Measurements from ENCODE around the gene NSG1. TPM values are rescaled to one million over a fixed set of nuclear protein-coding genes. Genes with fewer than 3 reads are reported as not detected.

Gene NSG1
- total and polyA plus RNA-seq, 2 of the 13 experiments (the other 11 are each of a cell fraction or from before 2014, with no cell fraction given): not detected

- CTCF ChIA-PET (ENCODE audit: low intra/inter-chr PET ratio, low total read pairs): no interaction called here
- Histone ChIP-seq H3K9me3 (ENCODE audit: low read length) (no peaks in the 10 kb centered on the region), H3K27ac (ENCODE audit: extremely low read length, insufficient read depth, low read length) (no peak overlapping the region), H4K20me1 (ENCODE audit: insufficient read depth, low read length) (no peaks in the 10 kb centered on the region), H3K4me3 (replicated peaks in 1 of 3; ENCODE audit: insufficient read depth in 1 of 3, low read depth in 2 of 3, low read length in 3 of 3) (peak overlapping the region in 1 of 3 experiments; percentile 55; a peak in 1 of 6 replicates), H3K27me3 (ENCODE audit: control insufficient read depth in 1 of 2, insufficient read depth in 2 of 2, low read length in 2 of 2) (peaks cover 3 to 72% of the 10 kb centered on the region in 2 experiments; a peak in 4 of 5 replicates), H3K79me2 (ENCODE audit: insufficient read depth, low read length) (no peaks in the 10 kb centered on the region), H3K4me1 (ENCODE audit: insufficient read depth, low read length) (peaks cover 11% of the 10 kb centered on the region; the same call in 1 of the 2 replicates), H3K36me3 (replicated peaks in 1 of 2; ENCODE audit: control insufficient read depth in 1 of 2, insufficient read depth in 2 of 2, low read length in 2 of 2) (no peaks in the 10 kb centered on the region), H3K9ac (ENCODE audit: insufficient read depth, low read depth, low read length) (no peak overlapping the region), H3K4me2 (ENCODE audit: low read depth, low read length) (peak overlapping the region; percentile 52), H2AFZ (ENCODE audit: low read length) (no peak overlapping the region)
- ATAC-seq (peak; percentile 84), DNase-seq (ENCODE audit: low spot score) (peak; percentile 7), FAIRE-seq (no peak)
- intact Hi-C loops (cut with micrococcal nuclease; ENCODE audit: unreplicated experiment): no loop called here
- in situ Hi-C loops (cut with HindIII; ENCODE audit: extremely low pct_ligation_motif_present, low pct_unique_long_range_greater_than_20kb): no loop called here
- POLR2A ChIA-PET: no interaction called here
- 10% methylated on average over 6 of the region's 26 CpGs for WGBS (ENCODE audit: low lambda C conversion rate)
- BruUV-seq (replicated peaks): no TSS peak
- TF ChIP-seq GABPB1 (CRISPR knock-in tag; IDR thresholded peaks at IDR 0.05) (0 out of 2 replicates have a peak, but pooled peaks have one; percentile 27), RFX5 (IDR thresholded peaks at IDR 0.05; ENCODE audit: low read depth, low read length) (peak; percentile 93), SUZ12 (IDR thresholded peaks at IDR 0.05; ENCODE audit: low read depth, low read length) (no peak), ZNF142 (CRISPR knock-in tag; IDR thresholded peaks at IDR 0.05) (no peak), GABPA (IDR thresholded peaks at IDR 0.05; ENCODE audit: low read depth, low read length) (no peak), GABPA (CRISPR knock-in tag; IDR thresholded peaks at IDR 0.05; ENCODE audit: low read depth) (peak; percentile 65; the same call in 1 of the 2 replicates), ZKSCAN5 (CRISPR knock-in tag; IDR thresholded peaks at IDR 0.05) (no peak), SP140L (CRISPR knock-in tag; IDR thresholded peaks at IDR 0.05; ENCODE audit: borderline replicate concordance) (no peak), SOX6 (IDR thresholded peaks at IDR 0.05) (no peak), SOX6 (CRISPR knock-in tag; IDR thresholded peaks at IDR 0.05) (no peak), CREB1 (IDR thresholded peaks at IDR 0.05) (peak; percentile 20; the same call in 1 of the 2 replicates), CREB1 (CRISPR knock-in tag; IDR thresholded peaks at IDR 0.05) (no peak), EZH2 (conservative IDR thresholded peaks at IDR 0.05; ENCODE audit: low read depth, low read length) (no peak), RFXANK (CRISPR knock-in tag; IDR thresholded peaks at IDR 0.05) (peak; percentile 74; the same call in 1 of the 2 replicates), RARG (CRISPR knock-in tag; IDR thresholded peaks at IDR 0.05; ENCODE audit: low read depth) (no peak), RFX1 (IDR thresholded peaks at IDR 0.05) (0 out of 2 replicates have a peak, but pooled peaks have one; percentile 16)
- TF ChIP-seq, protein P1, sequence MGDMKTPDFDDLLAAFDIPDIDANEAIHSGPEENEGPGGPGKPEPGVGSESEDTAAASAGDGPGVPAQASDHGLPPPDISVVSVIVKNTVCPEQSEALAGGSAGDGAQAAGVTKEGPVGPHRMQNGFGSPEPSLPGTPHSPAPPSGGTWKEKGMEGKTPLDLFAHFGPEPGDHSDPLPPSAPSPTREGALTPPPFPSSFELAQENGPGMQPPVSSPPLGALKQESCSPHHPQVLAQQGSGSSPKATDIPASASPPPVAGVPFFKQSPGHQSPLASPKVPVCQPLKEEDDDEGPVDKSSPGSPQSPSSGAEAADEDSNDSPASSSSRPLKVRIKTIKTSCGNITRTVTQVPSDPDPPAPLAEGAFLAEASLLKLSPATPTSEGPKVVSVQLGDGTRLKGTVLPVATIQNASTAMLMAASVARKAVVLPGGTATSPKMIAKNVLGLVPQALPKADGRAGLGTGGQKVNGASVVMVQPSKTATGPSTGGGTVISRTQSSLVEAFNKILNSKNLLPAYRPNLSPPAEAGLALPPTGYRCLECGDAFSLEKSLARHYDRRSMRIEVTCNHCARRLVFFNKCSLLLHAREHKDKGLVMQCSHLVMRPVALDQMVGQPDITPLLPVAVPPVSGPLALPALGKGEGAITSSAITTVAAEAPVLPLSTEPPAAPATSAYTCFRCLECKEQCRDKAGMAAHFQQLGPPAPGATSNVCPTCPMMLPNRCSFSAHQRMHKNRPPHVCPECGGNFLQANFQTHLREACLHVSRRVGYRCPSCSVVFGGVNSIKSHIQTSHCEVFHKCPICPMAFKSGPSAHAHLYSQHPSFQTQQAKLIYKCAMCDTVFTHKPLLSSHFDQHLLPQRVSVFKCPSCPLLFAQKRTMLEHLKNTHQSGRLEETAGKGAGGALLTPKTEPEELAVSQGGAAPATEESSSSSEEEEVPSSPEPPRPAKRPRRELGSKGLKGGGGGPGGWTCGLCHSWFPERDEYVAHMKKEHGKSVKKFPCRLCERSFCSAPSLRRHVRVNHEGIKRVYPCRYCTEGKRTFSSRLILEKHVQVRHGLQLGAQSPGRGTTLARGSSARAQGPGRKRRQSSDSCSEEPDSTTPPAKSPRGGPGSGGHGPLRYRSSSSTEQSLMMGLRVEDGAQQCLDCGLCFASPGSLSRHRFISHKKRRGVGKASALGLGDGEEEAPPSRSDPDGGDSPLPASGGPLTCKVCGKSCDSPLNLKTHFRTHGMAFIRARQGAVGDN (CRISPR knock-in tag; IDR thresholded peaks at IDR 0.05): peak; percentile 49
These were observed 9.1 kb downstream of the NSG1 start for GRCh38 chr4:4395849-4396627.

All from HepG2 (cell line).